K562 (cell line): ENCODE results near the gene WDR88. TPM values are rescaled to one million over a fixed set of nuclear protein-coding genes. Genes with fewer than 3 reads are reported as not detected.

Experiments used
- BRD4 ChIP-seq: fragments of 200-600 bp; sonication (generic); IDR thresholded peaks from 2 replicates; pipeline ENCODE4 v1.6.1; 2017; ENCODE audit warnings: inconsistent platforms
- GABPA ChIP-seq: fragments of 200-800 bp; sonication (Bioruptor generic); conservative IDR thresholded peaks from 2 replicates; pipeline ENCODE4 v1.6.1; 2016; ENCODE audit warnings: low read depth, missing genetic modification characterization, missing compliant biosample characterization
- GABPB1 ChIP-seq: sonication (generic); formaldehyde crosslinking; IDR thresholded peaks from 2 replicates; pipeline ENCODE4 v1.8.0; 2022; ENCODE audit warnings: mild to moderate bottlenecking, missing genetic modification reagents
- GTF2A2 ChIP-seq: IDR thresholded peaks from 2 replicates; pipeline ENCODE4 v1.6.1; 2016; ENCODE audit warnings: mild to moderate bottlenecking, missing genetic modification characterization, missing compliant biosample characterization
- HIVEP1 ChIP-seq: fragments of 250-450 bp; sonication (Bioruptor Pico); IDR thresholded peaks from 2 replicates; pipeline ENCODE4 v1.4.0; 2020; ENCODE audit warnings: mild to moderate bottlenecking
- HNRNPL ChIP-seq: fragments of 200-400 bp; formaldehyde crosslinking; IDR thresholded peaks from 2 replicates; pipeline ENCODE4 v1.6.1; 2017; ENCODE audit warnings: low read depth, mild to moderate bottlenecking, low read length
- LEF1 ChIP-seq: fragments of 450-650 bp; IDR thresholded peaks from 2 replicates; pipeline ENCODE4 v1.6.1; 2016; ENCODE audit warnings: mild to moderate bottlenecking
- MCM7 ChIP-seq, 2 experiments: fragments of 450-650 bp; IDR thresholded peaks; 2 replicates each; pipeline ENCODE4 v1.6.1; 2016 to 2018
- SMAD3 ChIP-seq: fragments of 450-650 bp; formaldehyde crosslinking; conservative IDR thresholded peaks from 2 replicates; pipeline ENCODE4 v1.4.0; 2020; ENCODE audit warnings: mild to moderate bottlenecking
- TRIM24 ChIP-seq, 2 experiments: fragments of 450-650 bp; IDR thresholded peaks; 2 replicates each; pipeline ENCODE4 v1.6.1; 2016
- ZNF583 ChIP-seq: fragments of 250-450 bp; sonication (Bioruptor Pico); IDR thresholded peaks from 2 replicates; pipeline ENCODE4 v1.4.0; 2020
- polyA plus RNA-seq, 8 experiments: library from polyadenylated mRNA; depleted of rRNA in 4 of 8; stranded (reverse) in 5 of 8; unstranded in 3 of 8; fragments of >200 nt; fragmentation: Nextera tagmentation in 2 of 8; fragmentation: Illumina TruSeq in 1 of 8; extraction: Ambion mirVana in 2 of 8; extraction: Trizol in 1 of 8; gene quantifications; 2 replicates each; pipeline versions ENCODE4 v1.2.1 to v1.2.3, GENCODE V29; 2011 to 2014; ENCODE audit warnings: inconsistent platforms in 1 of 8, missing spikeins in 1 of 8
- total RNA-seq, 7 experiments: library from RNA; depleted of rRNA in 6 of 7; stranded (reverse); fragments of >200 nt in 6 of 7; fragmentation: Illumina TruSeq in 2 of 7; extraction: Trizol in 2 of 7; gene quantifications; 2 replicates each; pipeline versions ENCODE4 v1.2.1 to v1.2.3, GENCODE V29; 2011 to 2021; ENCODE audit warnings: low replicate concordance in 1 of 7
- TF ChIP-seq, protein P1 (sequence below): fragments of 250-450 bp; sonication (Bioruptor Pico); IDR thresholded peaks from 2 replicates; pipeline ENCODE4 v1.8.0; 2022; ENCODE audit warnings: inconsistent platforms
- TF ChIP-seq, protein P2 (sequence below): fragments of 200-800 bp; sonication (Bioruptor generic); IDR thresholded peaks from 2 replicates; pipeline ENCODE4 v1.6.1; 2017; ENCODE audit warnings: missing genetic modification characterization, missing compliant biosample characterization
- TF ChIP-seq, protein P3 (sequence below): fragments of 450-650 bp; conservative IDR thresholded peaks from 2 replicates; pipeline ENCODE4 v1.6.1; 2016; ENCODE audit warnings: missing genetic modification characterization, low read depth, mild to moderate bottlenecking, control low read depth, missing compliant biosample characterization

The WDR88 gene
- total and polyA plus RNA-seq, 9 of the 15 experiments (the other 6 are each of a cell fraction or from before 2014, with no cell fraction given) = 0.03 to 0.04 TPM; not detected in 7

DNA sequence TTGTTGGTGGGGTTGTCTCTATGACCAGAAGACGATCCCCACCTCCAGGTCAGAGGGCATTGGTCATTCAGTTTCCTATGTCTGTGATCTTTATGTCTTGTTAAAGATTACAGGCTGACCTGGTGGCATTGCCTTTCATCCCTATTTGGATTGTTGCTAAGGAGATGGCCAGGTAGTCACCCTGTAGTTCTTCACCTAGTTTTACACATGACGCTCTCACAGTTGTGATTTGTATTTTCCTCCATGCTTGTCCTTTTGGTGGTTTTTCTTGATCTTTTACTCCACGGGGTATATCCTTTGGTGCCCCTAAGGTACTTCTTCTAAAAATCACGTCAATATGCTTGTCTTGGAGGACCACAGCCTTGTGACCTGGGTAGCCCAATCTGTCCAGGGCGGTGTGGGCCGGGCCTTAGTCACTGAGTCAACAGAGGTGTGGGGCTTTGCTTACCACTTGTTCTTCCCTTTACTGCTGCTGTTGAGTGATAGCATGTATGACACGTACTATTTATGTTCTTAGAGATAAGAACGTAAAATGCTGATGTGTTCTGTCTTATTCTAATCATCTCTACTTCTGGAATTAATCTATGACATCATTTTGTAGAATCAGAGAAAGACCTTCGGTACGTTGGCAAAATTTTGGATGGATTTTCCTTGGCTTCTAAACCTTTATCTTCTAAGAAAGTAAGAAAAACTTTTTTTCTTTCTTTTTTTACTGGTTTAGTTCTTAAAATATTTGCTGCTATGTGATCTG is 30.8 kb upstream of the WDR88 start (continued):
- TF ChIP-seq, protein P1, sequence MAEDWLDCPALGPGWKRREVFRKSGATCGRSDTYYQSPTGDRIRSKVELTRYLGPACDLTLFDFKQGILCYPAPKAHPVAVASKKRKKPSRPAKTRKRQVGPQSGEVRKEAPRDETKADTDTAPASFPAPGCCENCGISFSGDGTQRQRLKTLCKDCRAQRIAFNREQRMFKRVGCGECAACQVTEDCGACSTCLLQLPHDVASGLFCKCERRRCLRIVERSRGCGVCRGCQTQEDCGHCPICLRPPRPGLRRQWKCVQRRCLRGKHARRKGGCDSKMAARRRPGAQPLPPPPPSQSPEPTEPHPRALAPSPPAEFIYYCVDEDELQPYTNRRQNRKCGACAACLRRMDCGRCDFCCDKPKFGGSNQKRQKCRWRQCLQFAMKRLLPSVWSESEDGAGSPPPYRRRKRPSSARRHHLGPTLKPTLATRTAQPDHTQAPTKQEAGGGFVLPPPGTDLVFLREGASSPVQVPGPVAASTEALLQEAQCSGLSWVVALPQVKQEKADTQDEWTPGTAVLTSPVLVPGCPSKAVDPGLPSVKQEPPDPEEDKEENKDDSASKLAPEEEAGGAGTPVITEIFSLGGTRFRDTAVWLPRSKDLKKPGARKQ = no peak
- TF ChIP-seq GTF2A2 (no peak), BRD4 (no peak), TRIM24 (IDR thresholded peaks at IDR 0.05) (peak; percentile 39 to 73; a peak in 3 of 4 replicates), GABPB1 (CRISPR knock-in tag) (no peak), GABPA (tag) (no peak), LEF1 (peak; percentile 89), SMAD3 (CRISPR knock-in tag) (no peak), HIVEP1 (CRISPR knock-in tag) (no peak), ZNF583 (CRISPR knock-in tag) (no peak), HNRNPL (no peak), MCM7 (IDR thresholded peaks at IDR 0.05) (no peak)
- TF ChIP-seq, protein P2, sequence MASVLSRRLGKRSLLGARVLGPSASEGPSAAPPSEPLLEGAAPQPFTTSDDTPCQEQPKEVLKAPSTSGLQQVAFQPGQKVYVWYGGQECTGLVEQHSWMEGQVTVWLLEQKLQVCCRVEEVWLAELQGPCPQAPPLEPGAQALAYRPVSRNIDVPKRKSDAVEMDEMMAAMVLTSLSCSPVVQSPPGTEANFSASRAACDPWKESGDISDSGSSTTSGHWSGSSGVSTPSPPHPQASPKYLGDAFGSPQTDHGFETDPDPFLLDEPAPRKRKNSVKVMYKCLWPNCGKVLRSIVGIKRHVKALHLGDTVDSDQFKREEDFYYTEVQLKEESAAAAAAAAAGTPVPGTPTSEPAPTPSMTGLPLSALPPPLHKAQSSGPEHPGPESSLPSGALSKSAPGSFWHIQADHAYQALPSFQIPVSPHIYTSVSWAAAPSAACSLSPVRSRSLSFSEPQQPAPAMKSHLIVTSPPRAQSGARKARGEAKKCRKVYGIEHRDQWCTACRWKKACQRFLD (CRISPR knock-in tag) = no peak
- TF ChIP-seq, protein P3, sequence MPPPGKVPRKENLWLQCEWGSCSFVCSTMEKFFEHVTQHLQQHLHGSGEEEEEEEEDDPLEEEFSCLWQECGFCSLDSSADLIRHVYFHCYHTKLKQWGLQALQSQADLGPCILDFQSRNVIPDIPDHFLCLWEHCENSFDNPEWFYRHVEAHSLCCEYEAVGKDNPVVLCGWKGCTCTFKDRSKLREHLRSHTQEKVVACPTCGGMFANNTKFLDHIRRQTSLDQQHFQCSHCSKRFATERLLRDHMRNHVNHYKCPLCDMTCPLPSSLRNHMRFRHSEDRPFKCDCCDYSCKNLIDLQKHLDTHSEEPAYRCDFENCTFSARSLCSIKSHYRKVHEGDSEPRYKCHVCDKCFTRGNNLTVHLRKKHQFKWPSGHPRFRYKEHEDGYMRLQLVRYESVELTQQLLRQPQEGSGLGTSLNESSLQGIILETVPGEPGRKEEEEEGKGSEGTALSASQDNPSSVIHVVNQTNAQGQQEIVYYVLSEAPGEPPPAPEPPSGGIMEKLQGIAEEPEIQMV = no peak
